HFF-Myc (cell line): ENCODE data around the gene USP10.

Experiments used
- DNase-seq: peaks from one replicate; pipeline ENCODE4 v3.0.0-alpha.2; 2011; ENCODE audit warnings: low read depth; ENCODE audit errors: extremely low read depth
- H3K4me3 ChIP-seq: replicated peaks from 2 replicates; pipeline ENCODE4 v1.5.1; 2011; ENCODE audit warnings: low read depth, mild to moderate bottlenecking, control low read depth, low read length
- TF ChIP-seq, protein P1 (sequence below): IDR thresholded peaks from 2 replicates; pipeline ENCODE4 v1.5.1; 2012; ENCODE audit warnings: mild to moderate bottlenecking, low read depth, low read length, control low read depth; ENCODE audit errors: missing control alignments

The USP10 gene

DNA sequence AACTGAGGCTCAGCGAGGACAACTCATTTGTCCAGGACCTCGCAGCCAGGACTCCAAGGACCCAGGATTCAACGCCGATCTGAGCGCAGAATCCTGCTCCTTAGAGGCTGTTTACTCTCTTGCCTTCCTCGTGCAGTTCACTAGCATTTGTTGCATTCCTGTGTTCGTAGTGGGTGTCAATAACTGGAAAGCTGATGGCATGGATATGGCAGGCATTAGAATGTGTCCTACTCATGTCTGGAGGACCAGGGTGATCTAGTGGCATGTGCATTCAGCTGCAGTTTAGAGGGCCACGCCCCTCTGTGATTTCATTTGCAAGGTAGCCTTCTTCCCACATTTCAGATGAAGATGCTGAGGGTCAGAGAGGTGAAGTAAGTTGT lies 120.5 kb downstream of the USP10 start:
- TF ChIP-seq, protein P1, sequence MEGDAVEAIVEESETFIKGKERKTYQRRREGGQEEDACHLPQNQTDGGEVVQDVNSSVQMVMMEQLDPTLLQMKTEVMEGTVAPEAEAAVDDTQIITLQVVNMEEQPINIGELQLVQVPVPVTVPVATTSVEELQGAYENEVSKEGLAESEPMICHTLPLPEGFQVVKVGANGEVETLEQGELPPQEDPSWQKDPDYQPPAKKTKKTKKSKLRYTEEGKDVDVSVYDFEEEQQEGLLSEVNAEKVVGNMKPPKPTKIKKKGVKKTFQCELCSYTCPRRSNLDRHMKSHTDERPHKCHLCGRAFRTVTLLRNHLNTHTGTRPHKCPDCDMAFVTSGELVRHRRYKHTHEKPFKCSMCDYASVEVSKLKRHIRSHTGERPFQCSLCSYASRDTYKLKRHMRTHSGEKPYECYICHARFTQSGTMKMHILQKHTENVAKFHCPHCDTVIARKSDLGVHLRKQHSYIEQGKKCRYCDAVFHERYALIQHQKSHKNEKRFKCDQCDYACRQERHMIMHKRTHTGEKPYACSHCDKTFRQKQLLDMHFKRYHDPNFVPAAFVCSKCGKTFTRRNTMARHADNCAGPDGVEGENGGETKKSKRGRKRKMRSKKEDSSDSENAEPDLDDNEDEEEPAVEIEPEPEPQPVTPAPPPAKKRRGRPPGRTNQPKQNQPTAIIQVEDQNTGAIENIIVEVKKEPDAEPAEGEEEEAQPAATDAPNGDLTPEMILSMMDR, result no peak
- peak overlapping the region; percentile 46 for H3K4me3 ChIP-seq
- no peak for DNase-seq

DNA sequence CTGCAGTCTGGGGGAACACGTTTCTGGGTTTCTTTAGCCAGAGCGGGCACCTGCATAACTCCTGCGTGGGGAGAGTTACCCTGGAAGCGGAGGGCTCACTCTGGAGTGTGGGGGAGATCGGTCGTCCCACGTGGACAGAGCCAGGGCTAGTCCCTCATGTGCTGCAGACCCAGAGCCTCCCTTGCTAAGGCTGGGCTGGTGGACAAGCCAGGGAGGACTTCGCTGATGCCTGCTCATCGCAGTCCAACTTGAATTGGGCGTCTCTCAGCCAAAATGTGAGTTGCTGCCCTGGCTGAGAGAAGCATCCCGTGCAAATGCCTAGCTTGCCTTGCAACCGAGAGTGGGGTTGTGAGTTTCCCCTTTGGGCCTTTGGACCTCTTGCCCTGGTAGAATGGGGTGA lies 121.0 kb downstream of the USP10 start:
- TF ChIP-seq, protein P1, result no peak
- DNase-seq, result no peak
- peak overlapping the region; percentile 46 for H3K4me3 ChIP-seq

DNA sequence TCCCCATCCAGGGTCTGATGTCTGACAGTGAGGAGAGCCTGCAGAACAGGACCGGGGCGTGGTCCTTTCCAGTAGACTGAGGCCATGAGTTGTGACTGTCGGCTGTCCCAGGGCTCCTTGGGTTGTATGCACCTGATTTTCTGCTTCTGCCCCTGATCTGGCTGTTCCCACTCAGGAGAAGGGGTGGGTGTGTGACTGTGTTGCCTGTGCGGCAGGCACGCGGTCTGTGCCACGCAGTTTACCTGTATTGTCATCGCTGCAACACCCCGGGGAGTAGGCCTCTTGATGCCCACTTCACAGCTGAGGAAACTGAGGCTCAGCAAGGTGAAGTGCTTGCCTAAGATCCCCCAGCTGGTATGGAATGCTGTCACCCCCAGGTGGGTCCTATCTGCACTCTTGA lies 121.4 kb downstream of the USP10 start:
- peak overlapping the region; percentile 46 for H3K4me3 ChIP-seq
- TF ChIP-seq, protein P1, result no peak
- no peak for DNase-seq

DNA sequence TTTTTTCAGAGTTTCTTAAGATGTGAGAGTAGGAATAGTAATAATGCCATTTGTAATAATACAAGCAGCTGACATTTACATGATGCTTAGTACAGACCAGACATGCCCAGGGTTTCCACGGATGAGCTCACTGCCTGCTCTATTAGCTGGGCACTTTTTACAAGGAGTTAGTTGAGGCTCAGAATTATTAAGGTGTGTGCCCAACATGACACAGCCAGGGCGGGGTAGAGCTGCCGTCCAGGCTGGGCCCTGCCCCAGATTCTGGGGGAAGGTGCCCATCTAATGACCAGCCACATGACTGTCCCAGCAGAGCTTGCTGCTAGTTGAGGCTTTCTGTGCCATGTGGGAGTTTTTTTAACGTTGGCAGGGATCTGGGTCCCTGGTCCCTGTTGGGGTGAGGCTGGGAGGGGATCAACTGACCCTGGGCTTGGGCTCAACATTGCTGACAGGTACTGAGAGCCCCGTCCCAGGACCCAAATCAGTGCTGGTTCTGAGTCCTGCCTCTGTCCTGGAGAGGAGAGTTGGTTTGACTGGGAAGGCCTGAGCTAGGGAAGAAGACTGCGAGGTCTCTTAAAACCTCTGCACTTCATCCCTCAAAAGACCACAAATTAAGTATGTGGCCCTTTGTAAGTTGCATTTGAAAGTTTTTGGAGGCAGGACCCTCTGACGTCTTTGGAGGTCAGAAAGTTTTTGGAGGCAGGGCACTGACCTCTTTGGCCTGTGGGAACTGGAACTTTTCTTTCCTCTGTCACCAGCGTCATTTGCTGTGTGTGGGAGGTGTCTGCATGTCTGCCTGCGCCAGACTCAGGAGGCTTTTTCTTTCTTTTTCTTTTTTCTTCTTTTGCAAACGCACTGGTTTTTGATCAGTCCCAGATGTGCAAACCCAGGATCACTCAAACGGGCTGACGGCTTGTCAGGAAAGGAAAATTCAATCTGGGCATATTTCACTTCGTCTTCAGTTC lies 122.2 kb downstream of the USP10 start:
- TF ChIP-seq, protein P1, result no peak
- no peak for DNase-seq
- no peak overlapping the region for H3K4me3 ChIP-seq

DNA sequence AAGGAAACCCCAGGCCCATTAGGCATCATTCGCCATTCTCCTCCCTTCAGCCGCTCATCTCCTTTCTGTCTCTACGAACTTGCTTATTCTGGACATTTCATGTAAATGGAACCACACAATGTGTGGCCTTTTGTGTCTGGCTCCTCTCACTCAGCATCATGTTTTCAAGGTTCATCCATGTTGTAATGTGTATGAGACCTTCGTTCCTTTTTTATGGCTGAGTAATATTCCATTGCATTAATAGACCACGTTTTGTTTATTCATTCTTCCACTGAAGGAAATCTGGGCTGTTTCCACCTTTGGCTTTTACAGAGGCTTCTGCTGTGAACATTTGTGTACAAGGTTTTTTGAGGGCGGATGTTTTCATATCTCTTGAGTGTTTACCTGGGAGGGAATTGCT lies 123.2 kb downstream of the USP10 start:
- H3K4me3 ChIP-seq, result no peak overlapping the region
- no peak for DNase-seq
- TF ChIP-seq, protein P1, result no peak

DNA sequence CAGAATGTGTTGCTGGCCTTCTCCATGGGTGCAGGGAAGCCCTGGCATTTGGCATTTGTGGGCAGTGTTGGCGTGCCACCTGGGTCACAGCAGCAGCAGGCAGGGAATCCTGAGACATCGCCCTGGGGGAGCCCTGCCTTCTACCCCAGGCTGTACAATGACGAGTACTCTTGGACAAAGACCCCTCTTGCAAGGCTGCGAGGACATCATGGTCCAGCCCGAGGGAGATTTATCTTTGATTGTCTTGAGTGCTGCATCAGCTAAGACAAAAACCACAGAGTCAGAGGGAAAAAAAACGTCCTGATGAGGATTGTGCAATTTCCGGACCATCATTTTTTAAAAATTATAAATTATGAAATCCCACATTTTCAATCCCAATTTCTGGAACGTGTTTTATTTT lies 123.7 kb downstream of the USP10 start:
- TF ChIP-seq, protein P1, result no peak
- H3K4me3 ChIP-seq, result no peak overlapping the region
- no peak for DNase-seq
